NCI-H82 (cell line): ENCODE data around the gene UBE4B.
A peak's percentile ranks its signal among the peaks of the same experiment; 100 is the strongest.
"Not testable (repeated sequence)": the region's sequence is repeated elsewhere in the genome, so short reads cannot be mapped to it uniquely, and the experiment has no call there.

Experiments
- DNase-seq: peaks from one replicate; lab custom pipeline; 2025; lab: John Stamatoyannopoulos, UW

UBE4B gene

GRCh38 chr1:10177876-10178275 is 145.1 kb downstream of the UBE4B start:
- DNase-seq: no peak

- DNase-seq: no peak
These were observed 146.0 kb downstream of the UBE4B start for GRCh38 chr1:10178597-10179405.

GRCh38 chr1:10179406-10180091 is 146.8 kb downstream of the UBE4B start:
- no peak for DNase-seq

GRCh38 chr1:10181154-10181553 is 148.4 kb downstream of the UBE4B start:
- no peak for DNase-seq

GRCh38 chr1:10185759-10186158 is 153.0 kb downstream of the UBE4B start:
- DNase-seq: no peak

- DNase-seq: no peak
These were observed 153.7 kb downstream of the UBE4B start for GRCh38 chr1:10186331-10187025.

GRCh38 chr1:10187026-10187334 is 154.2 kb downstream of the UBE4B start:
- no peak for DNase-seq

GRCh38 chr1:10188133-10188650 is 155.4 kb downstream of the UBE4B start:
- no peak for DNase-seq

GRCh38 chr1:10189659-10190058 is 156.9 kb downstream of the UBE4B start:
- DNase-seq: no peak

- DNase-seq: peak; percentile 27
These were observed 159.5 kb downstream of the UBE4B start for GRCh38 chr1:10192263-10192662.

GRCh38 chr1:10193288-10193687 is 160.5 kb downstream of the UBE4B start:
- peak; percentile 98 for DNase-seq

- DNase-seq: no peak
These were observed 162.8 kb downstream of the UBE4B start for GRCh38 chr1:10195570-10195969.

- no peak for DNase-seq
These were observed 164.2 kb downstream of the UBE4B start for GRCh38 chr1:10196976-10197375.

GRCh38 chr1:10200620-10201019 is 167.9 kb downstream of the UBE4B start:
- DNase-seq: no peak

- peak; percentile 74 for DNase-seq
These were observed 171.4 kb downstream of the UBE4B start for GRCh38 chr1:10204003-10204642.

GRCh38 chr1:10205206-10205605 is 172.4 kb downstream of the UBE4B start:
- DNase-seq: not testable (repeated sequence)

- DNase-seq: no peak
These were observed 175.1 kb downstream of the UBE4B start for GRCh38 chr1:10207810-10208209.

- DNase-seq: no peak
These were observed 175.8 kb downstream of the UBE4B start for GRCh38 chr1:10208537-10208936.

- DNase-seq: no peak
These were observed 176.8 kb downstream of the UBE4B start for GRCh38 chr1:10209590-10209904.

- DNase-seq: peak; percentile 98
These were observed 177.4 kb downstream of the UBE4B start, which contains the start of gene KIF1B for GRCh38 chr1:10209905-10210810. KIF1B (plus strand) TSS chr1:10210570; CDS start chr1:10232329, 21,759 bp downstream.
